SK-N-SH (cell line): ENCODE data around the gene TTLL12. TPM values are rescaled to one million over a fixed set of nuclear protein-coding genes. Genes with fewer than 3 reads are reported as not detected.

Experiments
- CTCF ChIA-PET: fragments of 300-600, 350-600 bp; formaldehyde crosslinking; extraction: SDS; loops from one replicate; lab custom pipeline; 2021; lab: Yijun Ruan, JAX
- POLR2A ChIA-PET: fragments of 350-600 bp; sonication (Branson Sonifier 250); formaldehyde crosslinking; extraction: SDS; loops from one replicate; lab custom pipeline; 2020; ENCODE audit warnings: antibody characterized with exemption, inconsistent platforms; lab: Yijun Ruan, JAX
- DNase-seq: peaks from one replicate; pipeline ENCODE4 v3.0.0; 2012
- H2AFZ ChIP-seq: fragments of 200-600 bp; sonication (generic); 2 replicates; pipeline ENCODE4 v1.8.1; 2016; ENCODE audit warnings: antibody characterized with exemption, mild to moderate bottlenecking, low read depth
- H3F3A ChIP-seq: fragments of 200-600 bp; sonication (generic); replicated peaks from 2 replicates; pipeline ENCODE3; 2016; ENCODE audit warnings: antibody characterized with exemption, mild to moderate bottlenecking; ENCODE audit not compliant: insufficient read depth
- H3K27ac ChIP-seq, 2 experiments: fragments of 200-500 bp in 1 of 2; fragments of 200-600 bp in 1 of 2; sonication (Bioruptor generic) in 1 of 2; sonication (generic), shearing (Covaris generic) in 1 of 2; 2 replicates each; pipeline versions ENCODE4 v1.5.1 to v1.6.1; 2014 to 2016; ENCODE audit warnings: low read depth in 2 of 2, inconsistent platforms in 1 of 2, low read length in 1 of 2, mild to moderate bottlenecking in 1 of 2, mixed read lengths in 1 of 2
- H3K27me3 ChIP-seq: fragments of 200-600 bp; sonication (generic), shearing (Covaris generic); 2 replicates; pipeline ENCODE4 v1.6.1; 2016; ENCODE audit warnings: mixed run types; ENCODE audit not compliant: insufficient read depth
- H3K36me3 ChIP-seq, 2 experiments: fragments of 200-500 bp in 1 of 2; fragments of 200-600 bp in 1 of 2; sonication (Bioruptor generic) in 1 of 2; sonication (generic) in 1 of 2; replicated peaks in 1 of 2; 2 replicates each; pipeline versions ENCODE3 to v1.5.1; 2014 to 2016; ENCODE audit warnings: low read length in 1 of 2, mild to moderate bottlenecking in 1 of 2; ENCODE audit not compliant: insufficient read depth in 2 of 2, control insufficient read depth in 1 of 2
- H3K4me1 ChIP-seq, 2 experiments: fragments of 200-500 bp in 1 of 2; fragments of 200-600 bp in 1 of 2; sonication (Bioruptor generic) in 1 of 2; sonication (generic), shearing (Covaris generic) in 1 of 2; 2 replicates each; pipeline versions ENCODE4 v1.5.1 to v1.6.1; 2014 to 2016; ENCODE audit warnings: low read depth in 1 of 2, low read length in 1 of 2, mixed run types in 1 of 2; ENCODE audit not compliant: insufficient read depth in 2 of 2, control insufficient read depth in 1 of 2
- H3K4me2 ChIP-seq: fragments of 200-600 bp; sonication (generic), shearing (Covaris generic); 2 replicates; pipeline ENCODE4 v1.6.1; 2017; ENCODE audit warnings: mixed run types
- H3K4me3 ChIP-seq, 2 experiments: fragments of 200-500 bp in 1 of 2; fragments of 200-600 bp in 1 of 2; sonication (Bioruptor generic) in 1 of 2; sonication (generic), shearing (Covaris generic) in 1 of 2; 2 replicates each; pipeline versions ENCODE4 v1.5.1 to v1.8.1; 2014 to 2016; ENCODE audit warnings: low read depth in 2 of 2, inconsistent platforms in 1 of 2, low read length in 1 of 2, mild to moderate bottlenecking in 1 of 2, mixed read lengths in 1 of 2, moderate library complexity in 1 of 2
- H3K79me2 ChIP-seq: fragments of 200-600 bp; sonication (generic); 2 replicates; pipeline ENCODE4 v1.8.1; 2017; ENCODE audit warnings: mild to moderate bottlenecking; ENCODE audit not compliant: insufficient read depth
- H3K9ac ChIP-seq: fragments of 200-600 bp; sonication (generic); 2 replicates; pipeline ENCODE4 v1.6.1; 2017; ENCODE audit warnings: mixed run types
- H3K9me2 ChIP-seq: fragments of 200-600 bp; sonication (generic); 2 replicates; pipeline ENCODE4 v1.6.1; 2017; ENCODE audit warnings: mixed run types
- H3K9me3 ChIP-seq: fragments of 200-600 bp; sonication (generic); 2 replicates; pipeline ENCODE4 v1.6.1; 2017; ENCODE audit warnings: mixed run types, mild to moderate bottlenecking, moderate library complexity
- H4K20me1 ChIP-seq: fragments of 200-600 bp; sonication (generic); 2 replicates; pipeline ENCODE4 v1.6.1; 2017; ENCODE audit warnings: mild to moderate bottlenecking, mixed run types; ENCODE audit not compliant: insufficient read depth
- ELF1 ChIP-seq: IDR thresholded peaks from 2 replicates; pipeline ENCODE4 v1.4.0; 2012
- FOSL2 ChIP-seq: IDR thresholded peaks from 2 replicates; pipeline ENCODE4 v1.4.0; 2012; ENCODE audit warnings: low read depth, mild to moderate bottlenecking, moderate library complexity, borderline replicate concordance
- GATA2 ChIP-seq: sonication (generic); formaldehyde crosslinking; IDR thresholded peaks from 2 replicates; pipeline ENCODE4 v1.5.0; 2020; ENCODE audit warnings: mild to moderate bottlenecking, missing genetic modification reagents
- JUND ChIP-seq: IDR thresholded peaks from 2 replicates; pipeline ENCODE4 v1.4.0; 2012
- MEF2A ChIP-seq: IDR thresholded peaks from 2 replicates; pipeline ENCODE4 v1.4.0; 2012; ENCODE audit warnings: low read depth, borderline replicate concordance
- RFX5 ChIP-seq: IDR thresholded peaks from 2 replicates; pipeline ENCODE4 v1.6.1; 2012; ENCODE audit warnings: mild to moderate bottlenecking, improper control_type of control experiment, low read length
- RXRA ChIP-seq: IDR thresholded peaks from 2 replicates; pipeline ENCODE4 v1.4.0; 2012; ENCODE audit warnings: low read depth, mild to moderate bottlenecking, borderline replicate concordance
- SIN3A ChIP-seq: IDR thresholded peaks from 2 replicates; pipeline ENCODE4 v1.6.1; 2012; ENCODE audit warnings: low read depth, mild to moderate bottlenecking, low read length, moderate library complexity, borderline replicate concordance
- TAF1 ChIP-seq: IDR thresholded peaks from 2 replicates; pipeline ENCODE4 v1.6.1; 2012; ENCODE audit warnings: low read depth, mild to moderate bottlenecking, low read length, moderate library complexity, borderline replicate concordance
- TEAD4 ChIP-seq: IDR thresholded peaks from 2 replicates; pipeline ENCODE4 v1.4.0; 2012; ENCODE audit warnings: mild to moderate bottlenecking, borderline replicate concordance; ENCODE audit not compliant: insufficient read depth
- YY1 ChIP-seq: IDR thresholded peaks from 2 replicates; pipeline ENCODE4 v1.4.0; 2012; ENCODE audit warnings: low read depth, mild to moderate bottlenecking
- WGBS: methylation state at CpG from one replicate; pipeline ENCODE4 v1.1.6; 2017; ENCODE audit warnings: low lambda C conversion rate; 5-methylcytosine and 5-hydroxymethylcytosine counted together
- polyA plus RNA-seq, 3 experiments: library from polyadenylated mRNA; depleted of rRNA; stranded (reverse); fragments of >200 nt; gene quantifications; 2 replicates each; pipeline ENCODE4 v1.2.3, GENCODE V29; 2012
- TF ChIP-seq, protein P1 (sequence below): IDR thresholded peaks from 2 replicates; pipeline ENCODE4 v1.4.0; 2012; ENCODE audit warnings: low read depth, borderline replicate concordance
- TF ChIP-seq, protein P2 (sequence below): IDR thresholded peaks from 2 replicates; pipeline ENCODE4; 2012
- TF ChIP-seq, protein P3 (sequence below): IDR thresholded peaks from 2 replicates; pipeline ENCODE4 v1.6.1; 2012; ENCODE audit warnings: mild to moderate bottlenecking, low read depth, low read length, moderate library complexity
- TF ChIP-seq, protein P4 (sequence below): fragments of 150-350 bp; IDR thresholded peaks from 2 replicates; pipeline ENCODE4 v1.6.1; 2017; ENCODE audit warnings: antibody characterized with exemption, low read length, low read depth, borderline replicate concordance
- TF ChIP-seq, protein P5 (sequence below): IDR thresholded peaks from 2 replicates; pipeline ENCODE4 v1.4.0; 2012; ENCODE audit warnings: low read depth, borderline replicate concordance

TTLL12 gene
- polyA plus RNA-seq, 1 of the 3 experiments (the other 2 are of a cell fraction), result 11.5 TPM

DNA sequence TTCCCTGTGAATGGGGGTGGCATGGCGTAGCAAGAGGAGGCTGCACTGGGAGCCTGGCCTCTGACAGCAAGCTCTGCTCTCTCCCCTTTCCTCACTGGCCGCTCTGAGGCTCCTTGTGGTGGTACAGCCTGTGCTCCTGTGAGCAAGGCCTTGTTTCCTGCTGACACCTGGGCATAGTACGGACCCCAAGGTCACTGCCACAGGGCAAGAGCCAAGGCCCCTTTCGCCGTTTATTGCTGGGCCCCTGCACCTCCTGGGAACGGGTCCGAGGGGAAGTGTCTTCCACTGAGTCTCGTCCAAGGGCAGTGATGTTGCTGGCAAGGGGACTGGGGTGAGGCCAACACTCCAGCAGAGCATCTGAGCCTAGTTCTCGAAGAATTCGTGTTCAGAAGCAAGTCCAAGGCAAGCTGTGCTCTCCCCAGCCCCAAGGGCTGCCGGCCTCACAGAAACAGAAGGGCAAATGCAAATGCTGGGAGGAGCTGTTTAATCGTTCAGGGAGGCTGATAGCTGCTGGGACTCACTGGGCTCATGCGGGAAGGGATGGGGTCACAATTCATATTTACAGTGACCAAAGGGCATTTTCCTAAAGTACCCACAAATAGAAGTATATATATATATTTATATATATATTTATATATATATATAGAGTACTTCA lies 15.9 kb upstream of the TTLL12 start:
- no peaks in the 10 kb centered on the region for H4K20me1 ChIP-seq
- H3K79me2 ChIP-seq, result no peaks in the 10 kb centered on the region
- H3K9ac ChIP-seq, result no peak overlapping the region
- 87% methylated on average over 8 of the region's 13 CpGs for WGBS
- POLR2A ChIA-PET, result no interaction called here
- H3K9me2 ChIP-seq, result no peaks in the 10 kb centered on the region
- H3K27ac ChIP-seq, result no peak overlapping the region
- H3K27me3 ChIP-seq, result no peaks in the 10 kb centered on the region
- no peaks in the 10 kb centered on the region for H3F3A ChIP-seq
- no peak overlapping the region for H3K4me2 ChIP-seq
- no peak overlapping the region for H2AFZ ChIP-seq
- no peaks in the 10 kb centered on the region for H3K9me3 ChIP-seq
- CTCF ChIA-PET, result no interaction called here
- no peaks in the 10 kb centered on the region; a peak in 1 of 4 replicates for H3K4me1 ChIP-seq
- H3K36me3 ChIP-seq, result no peaks in the 10 kb centered on the region
- no peak for DNase-seq
- no peak overlapping the region for H3K4me3 ChIP-seq
- TF ChIP-seq, protein P1, sequence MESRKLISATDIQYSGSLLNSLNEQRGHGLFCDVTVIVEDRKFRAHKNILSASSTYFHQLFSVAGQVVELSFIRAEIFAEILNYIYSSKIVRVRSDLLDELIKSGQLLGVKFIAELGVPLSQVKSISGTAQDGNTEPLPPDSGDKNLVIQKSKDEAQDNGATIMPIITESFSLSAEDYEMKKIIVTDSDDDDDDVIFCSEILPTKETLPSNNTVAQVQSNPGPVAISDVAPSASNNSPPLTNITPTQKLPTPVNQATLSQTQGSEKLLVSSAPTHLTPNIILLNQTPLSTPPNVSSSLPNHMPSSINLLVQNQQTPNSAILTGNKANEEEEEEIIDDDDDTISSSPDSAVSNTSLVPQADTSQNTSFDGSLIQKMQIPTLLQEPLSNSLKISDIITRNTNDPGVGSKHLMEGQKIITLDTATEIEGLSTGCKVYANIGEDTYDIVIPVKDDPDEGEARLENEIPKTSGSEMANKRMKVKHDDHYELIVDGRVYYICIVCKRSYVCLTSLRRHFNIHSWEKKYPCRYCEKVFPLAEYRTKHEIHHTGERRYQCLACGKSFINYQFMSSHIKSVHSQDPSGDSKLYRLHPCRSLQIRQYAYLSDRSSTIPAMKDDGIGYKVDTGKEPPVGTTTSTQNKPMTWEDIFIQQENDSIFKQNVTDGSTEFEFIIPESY, result no peak
- TF ChIP-seq SIN3A (no peak), TAF1 (no peak), YY1 (no peak), RXRA (no peak), MEF2A (no peak), JUND (no peak), FOSL2 (no peak), TEAD4 (no peak), ELF1 (no peak), GATA2 (CRISPR knock-in tag) (no peak), RFX5 (no peak)
- TF ChIP-seq, protein P2, sequence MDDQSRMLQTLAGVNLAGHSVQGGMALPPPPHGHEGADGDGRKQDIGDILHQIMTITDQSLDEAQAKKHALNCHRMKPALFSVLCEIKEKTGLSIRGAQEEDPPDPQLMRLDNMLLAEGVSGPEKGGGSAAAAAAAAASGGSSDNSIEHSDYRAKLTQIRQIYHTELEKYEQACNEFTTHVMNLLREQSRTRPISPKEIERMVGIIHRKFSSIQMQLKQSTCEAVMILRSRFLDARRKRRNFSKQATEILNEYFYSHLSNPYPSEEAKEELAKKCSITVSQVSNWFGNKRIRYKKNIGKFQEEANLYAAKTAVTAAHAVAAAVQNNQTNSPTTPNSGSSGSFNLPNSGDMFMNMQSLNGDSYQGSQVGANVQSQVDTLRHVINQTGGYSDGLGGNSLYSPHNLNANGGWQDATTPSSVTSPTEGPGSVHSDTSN, result no peak
- TF ChIP-seq, protein P3, sequence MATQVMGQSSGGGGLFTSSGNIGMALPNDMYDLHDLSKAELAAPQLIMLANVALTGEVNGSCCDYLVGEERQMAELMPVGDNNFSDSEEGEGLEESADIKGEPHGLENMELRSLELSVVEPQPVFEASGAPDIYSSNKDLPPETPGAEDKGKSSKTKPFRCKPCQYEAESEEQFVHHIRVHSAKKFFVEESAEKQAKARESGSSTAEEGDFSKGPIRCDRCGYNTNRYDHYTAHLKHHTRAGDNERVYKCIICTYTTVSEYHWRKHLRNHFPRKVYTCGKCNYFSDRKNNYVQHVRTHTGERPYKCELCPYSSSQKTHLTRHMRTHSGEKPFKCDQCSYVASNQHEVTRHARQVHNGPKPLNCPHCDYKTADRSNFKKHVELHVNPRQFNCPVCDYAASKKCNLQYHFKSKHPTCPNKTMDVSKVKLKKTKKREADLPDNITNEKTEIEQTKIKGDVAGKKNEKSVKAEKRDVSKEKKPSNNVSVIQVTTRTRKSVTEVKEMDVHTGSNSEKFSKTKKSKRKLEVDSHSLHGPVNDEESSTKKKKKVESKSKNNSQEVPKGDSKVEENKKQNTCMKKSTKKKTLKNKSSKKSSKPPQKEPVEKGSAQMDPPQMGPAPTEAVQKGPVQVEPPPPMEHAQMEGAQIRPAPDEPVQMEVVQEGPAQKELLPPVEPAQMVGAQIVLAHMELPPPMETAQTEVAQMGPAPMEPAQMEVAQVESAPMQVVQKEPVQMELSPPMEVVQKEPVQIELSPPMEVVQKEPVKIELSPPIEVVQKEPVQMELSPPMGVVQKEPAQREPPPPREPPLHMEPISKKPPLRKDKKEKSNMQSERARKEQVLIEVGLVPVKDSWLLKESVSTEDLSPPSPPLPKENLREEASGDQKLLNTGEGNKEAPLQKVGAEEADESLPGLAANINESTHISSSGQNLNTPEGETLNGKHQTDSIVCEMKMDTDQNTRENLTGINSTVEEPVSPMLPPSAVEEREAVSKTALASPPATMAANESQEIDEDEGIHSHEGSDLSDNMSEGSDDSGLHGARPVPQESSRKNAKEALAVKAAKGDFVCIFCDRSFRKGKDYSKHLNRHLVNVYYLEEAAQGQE, result no peak
- TF ChIP-seq, protein P4, sequence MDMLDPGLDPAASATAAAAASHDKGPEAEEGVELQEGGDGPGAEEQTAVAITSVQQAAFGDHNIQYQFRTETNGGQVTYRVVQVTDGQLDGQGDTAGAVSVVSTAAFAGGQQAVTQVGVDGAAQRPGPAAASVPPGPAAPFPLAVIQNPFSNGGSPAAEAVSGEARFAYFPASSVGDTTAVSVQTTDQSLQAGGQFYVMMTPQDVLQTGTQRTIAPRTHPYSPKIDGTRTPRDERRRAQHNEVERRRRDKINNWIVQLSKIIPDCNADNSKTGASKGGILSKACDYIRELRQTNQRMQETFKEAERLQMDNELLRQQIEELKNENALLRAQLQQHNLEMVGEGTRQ, result no peak
- TF ChIP-seq, protein P5, sequence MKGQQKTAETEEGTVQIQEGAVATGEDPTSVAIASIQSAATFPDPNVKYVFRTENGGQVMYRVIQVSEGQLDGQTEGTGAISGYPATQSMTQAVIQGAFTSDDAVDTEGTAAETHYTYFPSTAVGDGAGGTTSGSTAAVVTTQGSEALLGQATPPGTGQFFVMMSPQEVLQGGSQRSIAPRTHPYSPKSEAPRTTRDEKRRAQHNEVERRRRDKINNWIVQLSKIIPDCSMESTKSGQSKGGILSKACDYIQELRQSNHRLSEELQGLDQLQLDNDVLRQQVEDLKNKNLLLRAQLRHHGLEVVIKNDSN, result no peak
